Kidney epithelial cell (primary cell): ENCODE data around the gene RPH3AL. TPM values are rescaled to one million over a fixed set of nuclear protein-coding genes. Genes with fewer than 3 reads are reported as not detected.
"Not testable (repeated sequence)": the region's sequence is repeated elsewhere in the genome, so short reads cannot be mapped to it uniquely, and the experiment has no call there.

Source experiments
- DNase-seq: peaks from one replicate; pipeline ENCODE4 v3.0.0-alpha.2; 2010; ENCODE audit warnings: low read depth
- H3K27me3 ChIP-seq: 2 replicates; pipeline ENCODE4 v1.6.0; 2011; ENCODE audit warnings: low read length; ENCODE audit not compliant: control insufficient read depth, insufficient read depth
- H3K36me3 ChIP-seq: 2 replicates; pipeline ENCODE4 v1.5.1; 2011; ENCODE audit warnings: low read length; ENCODE audit not compliant: control insufficient read depth, insufficient read depth
- H3K4me3 ChIP-seq: 2 replicates; pipeline ENCODE4 v1.5.1; 2011; ENCODE audit warnings: low read depth, mild to moderate bottlenecking, control low read depth, low read length
- total RNA-seq: library from RNA; depleted of rRNA; stranded (reverse); fragments of >200 nt; gene quantifications from 2 replicates; pipeline ENCODE4 v1.2.3, GENCODE V29; 2015
- TF ChIP-seq, protein P1 (sequence below): IDR thresholded peaks from 2 replicates; pipeline ENCODE4 v1.5.1; 2011; ENCODE audit warnings: mild to moderate bottlenecking, moderate library complexity, low read length, control low read depth, inconsistent platforms; ENCODE audit not compliant: insufficient read depth, poor library complexity, severe bottlenecking

The RPH3AL gene
- total RNA-seq, 1 donor from 2014 or later = 15.1 TPM

DNA sequence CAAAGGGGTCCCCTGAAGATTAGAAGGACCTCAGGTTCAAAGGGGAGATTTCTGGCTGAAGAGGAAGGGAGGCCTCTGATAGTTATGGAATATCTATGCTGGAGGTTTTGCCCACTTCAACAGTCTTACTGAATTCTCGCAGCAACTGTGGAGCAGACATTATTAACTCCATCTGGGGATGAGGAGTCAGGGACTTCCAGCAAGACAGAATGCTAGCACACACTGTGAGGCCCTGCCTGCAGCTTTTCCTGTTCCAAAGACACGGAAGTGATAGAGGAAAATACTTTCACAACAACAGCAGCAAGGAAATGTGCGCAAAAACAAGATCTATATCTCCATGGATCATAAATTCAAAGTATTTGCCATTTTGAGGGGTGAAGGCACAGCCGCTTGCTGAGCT, 72.8 kb downstream of the RPH3AL start:
- TF ChIP-seq, protein P1, sequence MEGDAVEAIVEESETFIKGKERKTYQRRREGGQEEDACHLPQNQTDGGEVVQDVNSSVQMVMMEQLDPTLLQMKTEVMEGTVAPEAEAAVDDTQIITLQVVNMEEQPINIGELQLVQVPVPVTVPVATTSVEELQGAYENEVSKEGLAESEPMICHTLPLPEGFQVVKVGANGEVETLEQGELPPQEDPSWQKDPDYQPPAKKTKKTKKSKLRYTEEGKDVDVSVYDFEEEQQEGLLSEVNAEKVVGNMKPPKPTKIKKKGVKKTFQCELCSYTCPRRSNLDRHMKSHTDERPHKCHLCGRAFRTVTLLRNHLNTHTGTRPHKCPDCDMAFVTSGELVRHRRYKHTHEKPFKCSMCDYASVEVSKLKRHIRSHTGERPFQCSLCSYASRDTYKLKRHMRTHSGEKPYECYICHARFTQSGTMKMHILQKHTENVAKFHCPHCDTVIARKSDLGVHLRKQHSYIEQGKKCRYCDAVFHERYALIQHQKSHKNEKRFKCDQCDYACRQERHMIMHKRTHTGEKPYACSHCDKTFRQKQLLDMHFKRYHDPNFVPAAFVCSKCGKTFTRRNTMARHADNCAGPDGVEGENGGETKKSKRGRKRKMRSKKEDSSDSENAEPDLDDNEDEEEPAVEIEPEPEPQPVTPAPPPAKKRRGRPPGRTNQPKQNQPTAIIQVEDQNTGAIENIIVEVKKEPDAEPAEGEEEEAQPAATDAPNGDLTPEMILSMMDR = no peak
- H3K4me3 ChIP-seq = no peak overlapping the region
- no peak for DNase-seq
- no peaks in the 10 kb centered on the region for H3K36me3 ChIP-seq
- H3K27me3 ChIP-seq = no peaks in the 10 kb centered on the region

DNA sequence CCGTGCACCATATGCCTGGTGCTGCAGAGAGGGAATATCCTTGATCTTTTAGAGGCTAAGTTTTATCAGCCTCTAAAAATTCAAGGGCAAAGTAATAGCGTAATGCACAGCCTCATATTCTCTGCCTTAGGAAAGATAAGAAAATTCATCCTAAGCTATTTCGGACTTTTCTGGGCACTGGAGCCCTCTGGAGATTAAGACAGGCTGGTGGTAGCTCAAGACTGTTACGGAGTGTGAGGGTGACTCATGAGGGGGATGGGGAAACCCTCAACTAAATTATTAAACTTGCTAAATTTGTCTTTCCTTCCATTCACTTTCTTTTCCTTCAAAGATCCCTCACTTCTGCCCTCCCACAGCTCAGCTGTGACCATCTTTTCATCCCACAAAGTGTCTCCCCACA, 73.3 kb downstream of the RPH3AL start:
- no peak for DNase-seq
- no peaks in the 10 kb centered on the region for H3K27me3 ChIP-seq
- TF ChIP-seq, protein P1 = no peak
- no peaks in the 10 kb centered on the region for H3K36me3 ChIP-seq
- no peak overlapping the region for H3K4me3 ChIP-seq

DNA sequence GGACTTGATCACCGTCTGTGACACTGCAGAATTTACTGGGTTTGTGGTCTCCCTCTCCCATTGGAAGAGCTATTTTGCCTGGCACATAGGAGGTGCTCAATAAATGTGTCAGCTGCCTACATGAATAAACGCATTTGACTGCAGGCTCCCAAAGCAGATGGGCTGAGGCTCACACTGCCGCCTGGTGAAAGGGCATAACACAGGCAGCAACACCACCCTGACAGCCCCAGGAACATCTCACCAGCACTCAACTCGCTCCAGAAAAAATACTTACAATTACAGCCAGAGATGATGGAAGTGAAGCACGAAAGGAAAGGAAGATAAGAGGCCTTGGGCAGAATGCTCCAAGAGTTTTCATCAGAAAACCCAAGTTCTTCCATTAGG, 73.9 kb downstream of the RPH3AL start:
- TF ChIP-seq, protein P1 = no peak
- Histone ChIP-seq H3K36me3 (no peaks in the 10 kb centered on the region), H3K27me3 (no peaks in the 10 kb centered on the region), H3K4me3 (no peak overlapping the region)
- no peak for DNase-seq

DNA sequence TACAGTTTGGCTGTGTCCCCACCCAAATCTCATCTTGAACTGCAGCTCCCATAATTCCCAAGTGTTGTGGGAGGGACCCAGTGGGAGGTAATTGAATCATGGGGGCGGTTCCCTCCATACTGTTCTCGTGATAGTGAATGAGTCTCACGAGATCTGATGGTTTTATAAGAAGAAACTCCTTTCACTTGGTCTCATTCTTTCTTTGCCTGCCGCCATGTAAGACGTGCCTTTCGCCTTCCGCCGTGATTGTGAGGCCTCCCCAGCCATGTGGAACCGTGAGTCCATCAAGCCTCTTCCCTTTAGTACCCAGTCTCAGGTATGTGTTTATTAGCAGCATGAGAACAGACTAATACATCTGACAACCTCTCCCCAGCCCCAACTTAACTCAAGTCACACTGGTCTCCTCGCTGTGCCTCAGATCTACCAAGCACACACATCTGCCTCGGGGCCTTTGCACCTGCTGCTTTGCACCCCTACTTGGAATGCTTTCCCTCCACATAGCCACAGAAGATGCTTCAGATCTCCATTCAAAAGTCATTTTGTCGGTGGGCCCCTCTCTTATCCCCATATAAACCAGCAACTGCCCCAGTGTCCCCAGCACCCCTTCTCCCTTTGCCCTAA, 74.4 kb downstream of the RPH3AL start:
- no peak for DNase-seq

DNA sequence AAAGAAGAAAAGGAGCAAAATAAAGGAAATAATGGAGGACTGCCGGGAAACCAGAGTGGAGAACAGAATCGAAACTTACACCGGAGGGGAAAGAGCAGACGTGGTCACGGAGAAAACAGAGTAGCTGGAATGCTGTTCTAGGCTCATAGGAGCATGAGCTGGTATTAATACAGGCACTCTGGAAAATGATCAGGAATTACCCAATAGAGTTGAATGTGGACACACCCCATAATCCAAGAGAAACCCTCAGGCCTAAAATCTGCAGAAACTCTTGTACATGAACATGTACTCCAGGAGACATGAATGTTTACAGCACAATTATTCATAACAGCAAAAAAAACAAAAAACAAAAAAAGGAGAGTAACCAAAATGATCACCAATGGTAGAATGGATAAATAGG, 77.7 kb downstream of the RPH3AL start:
- TF ChIP-seq, protein P1 = no peak
- Histone ChIP-seq H3K27me3 (no peaks in the 10 kb centered on the region), H3K4me3 (no peak overlapping the region), H3K36me3 (no peaks in the 10 kb centered on the region)
- DNase-seq = no peak

More for the DNA sequence above, 74.4 kb downstream of the RPH3AL start:
- TF ChIP-seq, protein P1 = no peak
- no peaks in the 10 kb centered on the region for H3K27me3 ChIP-seq
- no peaks in the 10 kb centered on the region for H3K36me3 ChIP-seq
- no peak overlapping the region for H3K4me3 ChIP-seq

DNA sequence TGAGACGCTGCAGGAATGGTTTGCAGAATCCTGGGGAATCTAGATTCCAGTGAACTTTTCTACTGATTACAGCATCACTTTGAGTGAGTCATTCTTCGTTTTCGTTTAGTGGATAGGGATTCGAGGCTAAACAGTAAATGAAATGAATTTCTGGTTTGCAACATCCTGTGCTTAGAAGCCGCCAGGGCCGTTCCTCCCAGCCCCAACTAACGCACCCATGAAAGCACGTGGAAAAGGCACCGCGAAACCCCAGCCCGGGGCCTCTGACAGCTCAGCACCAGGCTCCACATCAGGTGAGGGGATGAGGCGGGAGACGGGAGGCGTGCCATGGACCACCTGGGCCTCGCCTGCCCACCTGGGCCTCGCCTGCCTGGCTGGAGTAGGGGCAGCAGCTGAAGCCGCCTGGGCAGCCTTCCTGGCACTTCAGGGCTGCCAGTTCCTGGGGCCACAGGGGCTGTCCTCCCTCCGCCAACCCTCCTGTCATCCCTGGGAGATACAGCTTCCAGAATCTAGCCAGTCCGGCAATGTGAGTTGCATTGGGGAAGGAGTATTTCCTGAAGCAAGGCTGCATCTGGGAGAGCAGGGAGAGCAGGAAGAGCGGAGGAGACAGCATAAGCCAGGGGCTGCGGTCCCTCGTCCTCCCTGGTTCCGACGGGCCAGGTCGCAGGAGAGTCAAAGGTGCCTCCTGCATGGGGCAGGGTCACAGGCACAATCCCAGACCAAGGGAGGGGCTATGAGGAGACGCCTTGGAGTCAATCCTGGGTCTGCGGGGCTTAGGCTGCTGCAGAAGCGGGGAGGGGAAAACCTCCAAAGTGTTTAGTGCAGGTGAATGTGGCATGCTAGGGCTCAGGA, 78.4 kb downstream of the RPH3AL start:
- DNase-seq = no peak
- TF ChIP-seq, protein P1 = no peak

DNA sequence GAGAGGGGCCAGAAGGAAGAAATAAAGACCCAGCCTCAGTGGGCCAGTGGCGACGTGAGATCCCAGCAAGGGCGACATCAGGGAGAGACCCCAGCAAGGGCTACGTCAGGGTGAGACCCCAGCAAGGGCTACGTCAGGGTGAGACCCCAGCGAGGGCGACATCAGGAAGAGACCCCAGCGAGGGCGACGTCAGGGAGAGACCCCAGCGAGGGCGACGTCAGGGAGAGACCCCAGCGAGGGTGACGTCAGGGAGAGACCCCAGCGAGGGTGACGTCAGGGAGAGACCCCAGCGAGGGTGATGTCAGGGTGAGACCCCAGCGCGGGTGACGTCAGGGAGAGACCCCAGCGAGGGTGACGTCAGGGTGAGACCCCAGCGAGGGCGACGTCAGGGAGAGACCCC, 79.8 kb downstream of the RPH3AL start:
- H3K27me3 ChIP-seq, H3K36me3 ChIP-seq, DNase-seq, H3K4me3 ChIP-seq: not testable (repeated sequence)

More for the DNA sequence above, 78.4 kb downstream of the RPH3AL start:
- Histone ChIP-seq H3K4me3 (no peak overlapping the region), H3K36me3 (no peaks in the 10 kb centered on the region), H3K27me3 (no peaks in the 10 kb centered on the region)

DNA sequence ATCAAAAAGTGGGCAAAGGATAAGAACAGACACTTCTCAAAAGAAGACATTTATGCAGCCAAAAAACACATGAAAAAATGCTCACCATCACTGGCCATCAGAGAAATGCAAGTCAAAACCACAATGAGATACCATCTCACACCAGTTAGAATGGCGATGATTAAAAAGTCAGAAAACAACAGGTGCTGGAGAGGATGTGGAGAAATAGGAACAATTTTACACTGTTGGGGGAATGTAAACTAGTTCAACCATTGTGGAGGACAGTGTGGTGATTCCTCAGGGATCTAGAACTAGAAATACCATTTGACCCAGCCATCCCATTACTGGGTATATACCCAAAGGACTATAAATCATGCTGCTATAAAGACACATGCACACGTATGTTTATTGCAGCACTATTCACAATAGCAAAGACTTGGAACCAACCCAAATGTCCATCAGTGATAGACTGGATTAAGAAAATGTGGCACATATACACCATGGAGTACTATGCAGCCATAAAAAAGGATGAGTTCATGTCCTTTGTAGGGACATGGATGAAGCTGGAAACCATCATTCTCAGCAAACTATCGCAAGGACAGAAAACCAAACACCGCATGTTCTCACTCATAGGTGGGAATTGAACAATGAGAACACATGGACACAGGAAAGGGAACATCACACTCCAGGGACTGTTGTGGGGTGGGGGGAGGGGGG, 80.5 kb downstream of the RPH3AL start:
- not testable (repeated sequence) for H3K36me3 ChIP-seq, DNase-seq, H3K4me3 ChIP-seq, H3K27me3 ChIP-seq
